HepG2 (cell line): ENCODE data around the gene CD44.

Source experiments
- CREB1 ChIP-seq, 2 experiments: fragments of 450-650 bp in 1 of 2; IDR thresholded peaks; 2 replicates each; pipeline ENCODE4 v1.6.1; 2016 to 2017; ENCODE audit warnings: control low read depth in 1 of 2, mild to moderate bottlenecking in 1 of 2, missing compliant biosample characterization in 1 of 2, missing genetic modification characterization in 1 of 2
- ELF4 ChIP-seq: sonication (generic); formaldehyde crosslinking; IDR thresholded peaks from 2 replicates; pipeline ENCODE4 v1.5.0; 2020; ENCODE audit warnings: missing genetic modification reagents, mild to moderate bottlenecking, moderate library complexity, borderline replicate concordance
- GATAD2A ChIP-seq: IDR thresholded peaks from 2 replicates; pipeline ENCODE4 v1.6.1; 2016
- HNRNPH1 ChIP-seq: fragments of 200-400 bp; formaldehyde crosslinking; optimal IDR thresholded peaks from 2 replicates; pipeline ENCODE3; 2017; ENCODE audit warnings: mild to moderate bottlenecking, low read depth, low read length
- JUN ChIP-seq: sonication (generic); formaldehyde crosslinking; IDR thresholded peaks from 2 replicates; pipeline ENCODE4 v1.4.0; 2020; ENCODE audit warnings: mild to moderate bottlenecking, missing genetic modification reagents
- POLR2AphosphoS5 ChIP-seq: IDR thresholded peaks from 2 replicates; pipeline ENCODE4 v1.6.1; 2012; ENCODE audit warnings: low read depth, low read length
- SP1 ChIP-seq, 2 experiments: fragments of 450-650 bp in 1 of 2; sonication (generic) in 1 of 2; formaldehyde crosslinking in 1 of 2; IDR thresholded peaks; 2 replicates each; pipeline versions ENCODE4 v1.4.0 to v1.6.1; 2016 to 2020; ENCODE audit warnings: missing genetic modification reagents in 1 of 2
- SRF ChIP-seq: IDR thresholded peaks from 2 replicates; pipeline ENCODE4 v1.6.1; 2011; ENCODE audit warnings: mild to moderate bottlenecking, low read depth, low read length, moderate library complexity
- SRSF1 ChIP-seq: fragments of 200-400 bp; formaldehyde crosslinking; optimal IDR thresholded peaks from 2 replicates; pipeline ENCODE3; 2017; ENCODE audit warnings: mild to moderate bottlenecking, low read depth, low read length, moderate library complexity
- ZNF407 ChIP-seq: sonication (generic); formaldehyde crosslinking; IDR thresholded peaks from one replicate; pipeline ENCODE4 v1.5.1; 2020; ENCODE audit warnings: mild to moderate bottlenecking, missing genetic modification reagents; ENCODE audit errors: not compliant biosample characterization
- ZUFSP ChIP-seq: sonication (generic); formaldehyde crosslinking; IDR thresholded peaks from 2 replicates; pipeline ENCODE4 v1.9.0; 2021; ENCODE audit warnings: missing genetic modification reagents, mild to moderate bottlenecking, borderline replicate concordance

- TF ChIP-seq SRF (no peak), GATAD2A (CRISPR knock-in tag) (no peak), HNRNPH1 (no peak), SP1 (IDR thresholded peaks at IDR 0.05) (no peak), SP1 (CRISPR knock-in tag; IDR thresholded peaks at IDR 0.05) (no peak), SRSF1 (no peak), JUN (no peak), POLR2AphosphoS5 (no peak), ZUFSP (CRISPR knock-in tag) (no peak), CREB1 (IDR thresholded peaks at IDR 0.05) (no peak), CREB1 (CRISPR knock-in tag; IDR thresholded peaks at IDR 0.05) (no peak), ZNF407 (CRISPR knock-in tag) (no peak), ELF4 (CRISPR knock-in tag) (no peak)
Observed at GRCh38 chr11:35210876-35211546, 72.0 kb downstream of the CD44 start.
